PC-3 (cell line): ENCODE data around the gene MYO16. TPM values are rescaled to one million over a fixed set of nuclear protein-coding genes. Genes with fewer than 3 reads are reported as not detected.
A peak's percentile ranks its signal among the peaks of the same experiment; 100 is the strongest.

Experiments
- ATAC-seq: fragments of 200-7000 bp; cut with Tn5 transposase; 2 replicates; pipeline ENCODE4 v1.9.1; 2020; ENCODE audit warnings: mild to moderate bottlenecking, moderate library complexity
- BruUV-seq: library from RNA; stranded (reverse); fragments of 400-500 nt; replicated peaks from 2 replicates; lab custom pipeline; 2021; lab: Mats Ljungman, UMichigan
- CTCF ChIA-PET: fragments of 300-600 bp; sonication (Branson Sonifier 250); formaldehyde crosslinking; loops from one replicate; lab custom pipeline; 2022; ENCODE audit warnings: antibody characterized with exemption; lab: Charles Lee
- POLR2A ChIA-PET: fragments of 300-600 bp; sonication (Branson Sonifier 250); formaldehyde crosslinking; loops from one replicate; lab custom pipeline; 2022; ENCODE audit warnings: antibody characterized with exemption; ENCODE audit not compliant: unreplicated experiment; lab: Charles Lee
- DNase-seq: peaks from one replicate; pipeline ENCODE4 v3.0.0-alpha.2; 2015
- H2AFZ ChIP-seq: fragments of 300-600 bp; sonication (generic); 2 replicates; pipeline ENCODE4 v1.6.0; 2016; ENCODE audit warnings: antibody characterized with exemption, low read length
- H3F3A ChIP-seq: fragments of 300-600 bp; sonication (generic); one replicate; pipeline ENCODE4 v1.6.0; 2017; ENCODE audit warnings: antibody characterized with exemption, low read length, control low read depth, mild to moderate bottlenecking; ENCODE audit not compliant: unreplicated experiment
- H3K27ac ChIP-seq: fragments of 300-600 bp; sonication (generic); 2 replicates; pipeline ENCODE4 v1.5.1; 2016; ENCODE audit warnings: mild to moderate bottlenecking, low read length
- H3K27me3 ChIP-seq: fragments of 300-600 bp; sonication (generic); 2 replicates; pipeline ENCODE4 v1.6.1; 2016; ENCODE audit warnings: low read length, mixed read lengths
- H3K36me3 ChIP-seq: fragments of 300-600 bp; sonication (generic); 2 replicates; pipeline ENCODE4 v1.6.1; 2016; ENCODE audit warnings: low read depth, mixed run types, low read length, mixed read lengths
- H3K4me1 ChIP-seq: fragments of 300-600 bp; sonication (generic); 2 replicates; pipeline ENCODE4 v1.5.1; 2016; ENCODE audit warnings: low read length; ENCODE audit not compliant: insufficient read depth
- H3K4me2 ChIP-seq: fragments of 300-600 bp; sonication (generic); 2 replicates; pipeline ENCODE4 v1.6.0; 2016; ENCODE audit warnings: low read length
- H3K4me3 ChIP-seq: fragments of 300-600 bp; sonication (generic); 2 replicates; pipeline ENCODE4 v1.5.1; 2016; ENCODE audit warnings: mild to moderate bottlenecking, low read length, mixed read lengths
- H3K79me2 ChIP-seq: fragments of 300-600 bp; sonication (generic); 2 replicates; pipeline ENCODE4 v1.6.1; 2017; ENCODE audit warnings: low read length, mixed read lengths
- H3K9ac ChIP-seq: fragments of 300-600 bp; sonication (generic); 2 replicates; pipeline ENCODE4 v1.6.0; 2016; ENCODE audit warnings: mild to moderate bottlenecking, low read length
- H3K9me2 ChIP-seq: fragments of 300-600 bp; sonication (generic); replicated peaks from 2 replicates; pipeline ENCODE4 v1.6.1; 2016; ENCODE audit warnings: mixed run types, low read length, mixed read lengths
- H3K9me3 ChIP-seq: fragments of 300-600 bp; sonication (generic); 2 replicates; pipeline ENCODE4 v1.6.1; 2016; ENCODE audit warnings: low read length, mixed read lengths
- H4K20me1 ChIP-seq: fragments of 300-600 bp; sonication (generic); 2 replicates; pipeline ENCODE4 v1.6.1; 2016; ENCODE audit warnings: low read length, mixed read lengths
- CTCF ChIP-seq: fragments of 300-600 bp; sonication (generic); conservative IDR thresholded peaks from 2 replicates; pipeline ENCODE4 v1.5.1; 2017; ENCODE audit warnings: antibody characterized with exemption, low read depth, mild to moderate bottlenecking, low read length
- EZH2 ChIP-seq: fragments of 300-600 bp; sonication (generic); IDR thresholded peaks from one replicate; pipeline ENCODE4 v1.6.1; 2017; ENCODE audit warnings: antibody characterized with exemption, mild to moderate bottlenecking, low read length; ENCODE audit not compliant: unreplicated experiment
- EZH2phosphoT487 ChIP-seq: fragments of 300-600 bp; sonication (generic); IDR thresholded peaks from 2 replicates; pipeline ENCODE4 v1.6.1; 2018; ENCODE audit warnings: mild to moderate bottlenecking, antibody characterized with exemption, low read length, borderline replicate concordance
- intact Hi-C: fragments of 100-400 bp; cut with micrococcal nuclease; formaldehyde crosslinking; loops from 2 replicates; pipeline ENCODE4 v1.9.0; 2023
- total RNA-seq: library from RNA; depleted of rRNA; stranded (reverse); fragments of >200 nt; gene quantifications from 2 replicates; pipeline ENCODE4 v1.2.3, GENCODE V29; 2014

MYO16 gene
- total RNA-seq, 1 experiment from 2014 or later: not detected

GRCh38 chr13:108919036-108919907 lies 289.9 kb downstream of the MYO16 start:
- Histone ChIP-seq H3F3A (no peaks in the 10 kb centered on the region), H3K4me2 (peak overlapping the region; percentile 81), H3K27me3 (no peaks in the 10 kb centered on the region), H2AFZ (no peak overlapping the region), H3K9ac (peak overlapping the region; percentile 61), H3K36me3 (no peaks in the 10 kb centered on the region), H4K20me1 (no peaks in the 10 kb centered on the region), H3K4me3 (peak overlapping the region; percentile 28; the same call in 1 of the 2 replicates), H3K27ac (peak overlapping the region; percentile 92), H3K9me3 (no peaks in the 10 kb centered on the region), H3K9me2 (no peaks in the 10 kb centered on the region), H3K4me1 (peaks cover 51% of the 10 kb centered on the region), H3K79me2 (no peaks in the 10 kb centered on the region)
- ChIA-PET CTCF (no interaction called here), POLR2A (no interaction called here)
- no TSS peak for BruUV-seq
- peak; percentile 80 for DNase-seq
- TF ChIP-seq EZH2: no peak
- no peak for TF ChIP-seq EZH2phosphoT487
- no peak for TF ChIP-seq CTCF
- intact Hi-C loops: loop anchor here (2.0 to 10.0 kb wide), 6 partner anchors 38 to 1198 kb away; partner anchors contain the start of gene IRS2
- peak; percentile 73 for ATAC-seq

- peak overlapping the region; percentile 81 for H3K4me2 ChIP-seq
- TF ChIP-seq EZH2: no peak
- TF ChIP-seq CTCF: no peak
- no peak for TF ChIP-seq EZH2phosphoT487
- H3K9me3 ChIP-seq: no peaks in the 10 kb centered on the region
- no peak overlapping the region for H2AFZ ChIP-seq
- DNase-seq (no peak), ATAC-seq (no peak)
- no peaks in the 10 kb centered on the region for H4K20me1 ChIP-seq
- POLR2A ChIA-PET: no interaction called here
- H3K4me1 ChIP-seq: peaks cover 48% of the 10 kb centered on the region
- CTCF ChIA-PET: no interaction called here
- intact Hi-C loops: no loop called here
- no peaks in the 10 kb centered on the region for H3K79me2 ChIP-seq
- no peaks in the 10 kb centered on the region for H3K36me3 ChIP-seq
- no peaks in the 10 kb centered on the region for H3K27me3 ChIP-seq
- no peak overlapping the region; the same call in 1 of the 2 replicates for H3K4me3 ChIP-seq
- peak overlapping the region; percentile 92 for H3K27ac ChIP-seq
- H3K9ac ChIP-seq: peak overlapping the region; percentile 34; the same call in 1 of the 2 replicates
- H3K9me2 ChIP-seq: no peaks in the 10 kb centered on the region
- BruUV-seq: no TSS peak
- H3F3A ChIP-seq: no peaks in the 10 kb centered on the region
Observed at GRCh38 chr13:108920137-108920536, 290.7 kb downstream of the MYO16 start.

GRCh38 chr13:108921238-108921637 lies 291.8 kb downstream of the MYO16 start:
- no peaks in the 10 kb centered on the region for H3F3A ChIP-seq
- ATAC-seq (no peak), DNase-seq (no peak)
- no TSS peak for BruUV-seq
- H3K4me2 ChIP-seq: no peak overlapping the region
- CTCF ChIA-PET: no interaction called here
- no peak overlapping the region for H2AFZ ChIP-seq
- intact Hi-C loops: no loop called here
- no peak overlapping the region for H3K4me3 ChIP-seq
- POLR2A ChIA-PET: no interaction called here
- no peak for TF ChIP-seq EZH2phosphoT487
- no peak overlapping the region for H3K9ac ChIP-seq
- H3K27me3 ChIP-seq: no peaks in the 10 kb centered on the region
- H3K79me2 ChIP-seq: no peaks in the 10 kb centered on the region
- H3K27ac ChIP-seq: no peak overlapping the region
- H3K36me3 ChIP-seq: no peaks in the 10 kb centered on the region
- no peaks in the 10 kb centered on the region for H3K9me2 ChIP-seq
- H4K20me1 ChIP-seq: no peaks in the 10 kb centered on the region
- H3K9me3 ChIP-seq: no peaks in the 10 kb centered on the region
- peaks cover 38% of the 10 kb centered on the region for H3K4me1 ChIP-seq
